ENCODE measurements around the gene SH3GL3.

Gene SH3GL3

GRCh38 chr15:83612226-83612625, 165.1 kb downstream of the SH3GL3 start:
- DNase-seq (ENCODE audit: low read depth, low spot score), result no peak

GRCh38 chr15:83612898-83613635, 165.9 kb downstream of the SH3GL3 start:
- no peak for DNase-seq (ENCODE audit: low read depth, low spot score)

GRCh38 chr15:83613714-83614113, 166.6 kb downstream of the SH3GL3 start:
- DNase-seq (ENCODE audit: low read depth, low spot score), result no peak

GRCh38 chr15:83616840-83617239, 169.7 kb downstream of the SH3GL3 start:
- DNase-seq (ENCODE audit: low read depth, low spot score), result no peak

GRCh38 chr15:83626171-83626802, 179.1 kb downstream of the SH3GL3 start:
- no peak for DNase-seq (ENCODE audit: low read depth, low spot score)

GRCh38 chr15:83631534-83631933, 184.4 kb downstream of the SH3GL3 start:
- no peak for DNase-seq (ENCODE audit: low read depth, low spot score)

- DNase-seq (ENCODE audit: low read depth, low spot score), result no peak
Measured at GRCh38 chr15:83643201-83643600, 196.1 kb downstream of the SH3GL3 start.

- no peak for DNase-seq (ENCODE audit: low read depth, low spot score)
Measured at GRCh38 chr15:83644439-83644838, 197.3 kb downstream of the SH3GL3 start.

- DNase-seq (ENCODE audit: low read depth, low spot score), result no peak
Measured at GRCh38 chr15:83650831-83651230, 203.7 kb downstream of the SH3GL3 start.

GRCh38 chr15:83651541-83651940, 204.4 kb downstream of the SH3GL3 start:
- no peak for DNase-seq (ENCODE audit: low read depth, low spot score)

GRCh38 chr15:83652626-83653204, 205.6 kb downstream of the SH3GL3 start:
- DNase-seq (ENCODE audit: low read depth, low spot score), result no peak

GRCh38 chr15:83653288-83653638, 206.1 kb downstream of the SH3GL3 start:
- no peak for DNase-seq (ENCODE audit: low read depth, low spot score)

- no peak for DNase-seq (ENCODE audit: low read depth, low spot score)
Measured at GRCh38 chr15:83653639-83654378, 206.7 kb downstream of the SH3GL3 start, which contains the start of gene ADAMTSL3. ADAMTSL3 (plus strand) TSS chr15:83654123; CDS start chr15:83655762, 1,639 bp downstream.

GRCh38 chr15:83654379-83655236, 207.5 kb downstream of the SH3GL3 start:
- no peak for DNase-seq (ENCODE audit: low read depth, low spot score)

GRCh38 chr15:83655237-83655616, 208.1 kb downstream of the SH3GL3 start:
- DNase-seq (ENCODE audit: low read depth, low spot score), result no peak

GRCh38 chr15:83656192-83656591, 209.1 kb downstream of the SH3GL3 start:
- DNase-seq (ENCODE audit: low read depth, low spot score), result no peak

- DNase-seq (ENCODE audit: low read depth, low spot score), result no peak
Measured at GRCh38 chr15:83656943-83657528, 209.9 kb downstream of the SH3GL3 start.

- DNase-seq (ENCODE audit: low read depth, low spot score), result no peak
Measured at GRCh38 chr15:83657549-83657948, 210.4 kb downstream of the SH3GL3 start.

GRCh38 chr15:83658430-83659416, 211.6 kb downstream of the SH3GL3 start:
- no peak for DNase-seq (ENCODE audit: low read depth, low spot score)

GRCh38 chr15:83659417-83659812, 212.3 kb downstream of the SH3GL3 start:
- no peak for DNase-seq (ENCODE audit: low read depth, low spot score)
